ENCODE measurements around the gene C19orf25. TPM values are rescaled to one million over a fixed set of nuclear protein-coding genes. Genes with fewer than 3 reads are reported as not detected.

Gene C19orf25
- total RNA-seq, 1 donor from 2014 or later: 28.5 TPM

GRCh38 chr19:1425102-1425837 lies 53.7 kb downstream of the C19orf25 start:
- no peaks in the 10 kb centered on the region for H3K27me3 ChIP-seq (ENCODE audit: low read depth)
- TF ChIP-seq CTCF (IDR thresholded peaks at IDR 0.05): no peak

GRCh38 chr19:1424192-1424955 lies 54.6 kb downstream of the C19orf25 start:
- intact Hi-C loops (cut with DNase I): no loop called here
- ATAC-seq: no peak
- DNase-seq: no peak
- no peaks in the 10 kb centered on the region for H3K4me1 ChIP-seq
- TF ChIP-seq CTCF (IDR thresholded peaks at IDR 0.05): no peak
- H3K27me3 ChIP-seq (ENCODE audit: low read depth): no peaks in the 10 kb centered on the region
- H3K4me3 ChIP-seq: no peak overlapping the region
- H3K9me3 ChIP-seq: no peaks in the 10 kb centered on the region
- peaks cover 91% of the 10 kb centered on the region for H3K36me3 ChIP-seq
- H3K27ac ChIP-seq: no peak overlapping the region

More at GRCh38 chr19:1425102-1425837, 53.7 kb downstream of the C19orf25 start:
- Histone ChIP-seq H3K9me3 (no peaks in the 10 kb centered on the region), H3K27ac (no peak overlapping the region), H3K36me3 (peaks cover 96% of the 10 kb centered on the region), H3K4me3 (no peak overlapping the region), H3K4me1 (no peaks in the 10 kb centered on the region)
- no peak for DNase-seq
- ATAC-seq: no peak
- intact Hi-C loops (cut with DNase I): no loop called here

- ATAC-seq (no peak), DNase-seq (no peak)
- no peak overlapping the region for H3K27ac ChIP-seq
- no peaks in the 10 kb centered on the region for H3K9me3 ChIP-seq
- peaks cover 3% of the 10 kb centered on the region for H3K4me1 ChIP-seq
- peaks cover 91% of the 10 kb centered on the region for H3K36me3 ChIP-seq
- intact Hi-C loops (cut with DNase I): no loop called here
- TF ChIP-seq CTCF (IDR thresholded peaks at IDR 0.05): no peak
- no peaks in the 10 kb centered on the region for H3K27me3 ChIP-seq (ENCODE audit: low read depth)
- no peak overlapping the region for H3K4me3 ChIP-seq
These were observed 55.4 kb downstream of the C19orf25 start for GRCh38 chr19:1423436-1424191.

Other genes starting within 250 kb of the C19orf25 start
- gene CBARP, start 241.2 kb downstream of the C19orf25 start, total RNA-seq: 0.41 TPM
- gene ATP5F1D, start 237.5 kb downstream of the C19orf25 start, total RNA-seq: 116 TPM
- gene MIDN, start 230.6 kb downstream of the C19orf25 start, total RNA-seq: 76.3 TPM
- gene CIRBP, start 209.9 kb downstream of the C19orf25 start, total RNA-seq: 352 TPM
- gene FAM174C, start 203.7 kb downstream of the C19orf25 start, total RNA-seq: 43.5 TPM
- not detected for gene EFNA2, start 193.3 kb downstream of the C19orf25 start, total RNA-seq
- gene NDUFS7, start 95.3 kb downstream of the C19orf25 start, total RNA-seq: 76.7 TPM
- gene GAMT, start 77.7 kb downstream of the C19orf25 start, total RNA-seq: 7.8 TPM
- gene DAZAP1, start 71.6 kb downstream of the C19orf25 start, total RNA-seq: 89.4 TPM
- 854 TPM for gene RPS15, start 40.8 kb downstream of the C19orf25 start, total RNA-seq
- 0.12 TPM for gene APC2, start 29.1 kb downstream of the C19orf25 start, total RNA-seq
- gene PCSK4, start 11.1 kb upstream of the C19orf25 start, total RNA-seq: 7.4 TPM
- gene REEP6, start 12.0 kb upstream of the C19orf25 start, total RNA-seq: 2.5 TPM
- 3.3 TPM for gene ADAMTSL5, start 33.8 kb upstream of the C19orf25 start, total RNA-seq
- not detected for gene PLK5, start 44.9 kb upstream of the C19orf25 start, total RNA-seq
- 18.5 TPM for gene MEX3D, start 89.1 kb upstream of the C19orf25 start, total RNA-seq
- 68.1 TPM for gene MBD3, start 113.7 kb upstream of the C19orf25 start, total RNA-seq
- gene UQCR11, start 126.2 kb upstream of the C19orf25 start, total RNA-seq: 164 TPM
- 44.5 TPM for gene TCF3, start 173.4 kb upstream of the C19orf25 start, total RNA-seq

Measured in lower lobe of right lung (tissue), 2 donors.